GM19467 (cell line): ENCODE measurements around the gene ZFHX3.

ENCODE experiments used
- ATAC-seq: cut with Tn5 transposase; IDR thresholded peaks from one replicate; pipeline ENCODE4 v1.9.1; 2021; ENCODE audit warnings: mild to moderate bottlenecking, moderate library complexity; ENCODE audit not compliant: unreplicated experiment

The ZFHX3 gene

DNA sequence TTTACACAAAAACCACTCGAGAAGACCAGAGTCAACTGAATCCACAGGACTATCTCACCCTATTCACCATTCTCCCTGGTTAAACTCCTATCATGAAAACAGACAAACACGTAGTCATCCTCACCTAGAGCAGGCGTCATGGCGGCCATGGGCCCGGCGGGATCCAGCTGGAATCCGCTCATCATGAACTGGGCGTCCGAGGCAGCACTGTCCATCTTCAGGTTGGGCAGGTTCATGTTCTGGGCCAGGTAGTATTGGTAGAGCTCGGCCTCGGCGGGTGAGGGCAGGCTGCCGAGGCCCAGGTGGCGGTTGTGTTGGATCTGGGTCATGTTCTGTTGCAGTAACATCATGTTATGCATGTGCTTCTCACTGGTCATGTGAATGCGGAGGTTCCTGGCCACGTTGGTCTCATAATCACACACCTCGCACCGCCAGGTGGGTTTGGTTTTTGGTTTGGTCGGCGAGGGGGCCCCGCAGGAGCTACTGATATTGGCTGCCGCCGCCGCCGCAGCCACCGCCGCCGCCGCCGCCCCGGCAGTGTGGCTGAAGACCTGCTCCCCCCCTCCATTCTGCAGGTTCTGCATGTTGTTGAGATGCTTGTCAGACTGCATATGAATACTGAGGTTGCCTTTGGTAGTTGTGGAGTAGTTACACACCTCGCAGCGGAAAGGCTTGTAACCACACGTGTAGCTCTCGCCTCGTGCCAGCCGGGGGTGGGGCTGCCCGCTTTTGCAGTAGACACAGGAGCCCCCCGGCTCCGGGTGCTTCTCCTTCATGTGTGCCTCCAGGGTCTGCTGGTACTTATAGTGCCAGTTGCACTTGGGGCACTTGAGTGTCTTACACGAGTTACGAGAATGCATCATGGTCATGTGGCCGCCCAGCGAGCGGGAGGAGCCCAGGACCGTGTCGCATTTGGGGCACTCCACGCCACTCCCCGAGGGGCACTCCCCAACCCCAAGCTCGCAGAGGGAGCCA is 90.3 kb downstream of the ZFHX3 start:
- ATAC-seq = no peak

DNA sequence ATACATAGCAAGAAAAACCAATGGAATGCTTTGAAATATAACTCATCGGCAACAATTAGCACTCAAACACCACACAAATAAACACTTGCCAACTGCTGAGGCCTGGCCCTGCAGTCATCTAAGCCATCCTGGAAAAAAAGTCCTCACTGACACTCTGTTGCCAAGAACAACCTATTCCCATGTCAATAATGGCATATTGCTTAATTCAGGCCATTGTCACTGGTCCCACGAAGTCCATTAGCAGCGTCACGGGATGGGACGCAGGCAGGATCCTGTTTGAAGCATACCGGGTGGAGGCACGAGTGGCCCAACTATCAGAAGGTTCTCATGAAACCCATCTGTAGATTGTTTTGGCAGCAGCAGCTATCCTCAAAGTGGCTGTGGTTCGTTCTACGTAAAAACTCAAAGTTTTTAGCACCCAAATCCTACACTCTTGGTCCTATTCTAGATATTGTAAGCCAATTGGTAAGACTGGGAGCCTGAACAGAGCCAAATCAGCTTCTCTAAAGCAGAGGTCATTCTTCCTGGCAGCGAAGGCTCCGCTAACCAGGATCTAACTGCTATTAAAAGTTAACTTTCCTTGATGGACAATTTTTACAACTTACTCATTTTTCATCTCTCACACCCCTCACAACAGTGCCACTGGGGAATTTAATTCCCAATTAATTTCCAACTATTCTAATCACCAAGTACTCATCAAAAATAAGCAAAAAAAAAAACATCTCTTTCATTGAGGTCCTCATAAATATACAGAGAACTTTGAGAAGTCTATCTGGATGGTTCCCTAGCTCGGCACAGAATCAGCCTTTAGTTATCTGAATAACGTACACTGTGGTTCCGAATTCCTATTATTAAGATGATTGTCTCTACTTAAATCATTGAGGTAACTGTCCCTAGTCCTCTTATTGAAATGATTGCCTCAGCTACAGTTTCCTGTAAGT is 91.5 kb downstream of the ZFHX3 start:
- no peak for ATAC-seq

DNA sequence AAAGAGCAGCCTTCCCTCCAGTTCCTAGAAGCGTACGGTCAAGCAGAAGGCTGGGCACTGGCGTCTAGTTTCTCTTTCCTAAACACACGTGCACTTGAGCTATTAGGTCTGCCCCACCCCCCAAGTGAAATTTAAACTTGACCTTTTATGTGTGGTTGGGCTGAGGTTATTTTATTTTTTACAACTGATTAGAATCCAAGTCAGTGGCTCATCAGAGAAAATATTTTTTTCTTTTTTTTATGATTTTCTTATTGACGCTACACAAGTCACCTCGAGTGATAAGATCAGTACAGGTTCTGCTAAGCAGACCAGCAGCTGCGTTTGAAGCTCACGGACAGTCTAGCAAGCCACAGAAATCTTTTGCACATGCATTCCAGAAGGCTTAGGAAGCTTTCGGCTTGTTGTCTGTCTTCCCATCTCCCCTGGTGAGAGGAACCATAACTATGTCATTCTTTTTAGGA is 95.1 kb downstream of the ZFHX3 start:
- no peak for ATAC-seq

DNA sequence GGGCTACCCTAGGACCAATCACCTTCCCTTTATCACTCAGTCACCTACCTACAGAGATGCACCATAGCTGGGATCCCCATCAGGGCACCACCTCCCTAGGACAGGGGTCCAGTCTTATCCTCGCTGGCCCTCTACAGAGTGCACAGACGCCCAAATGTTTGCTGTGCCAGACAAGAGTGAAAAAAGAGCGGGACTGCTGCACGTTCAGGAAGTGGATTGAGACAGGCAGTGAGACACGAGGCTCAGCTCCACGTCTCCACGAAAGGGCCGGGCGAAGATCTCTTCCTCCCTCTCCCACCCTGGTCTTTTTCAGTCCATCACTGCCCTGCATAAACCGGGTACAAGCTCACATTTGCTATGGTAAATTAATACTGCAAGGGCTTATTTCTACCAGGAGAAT is 95.5 kb downstream of the ZFHX3 start:
- ATAC-seq = no peak

DNA sequence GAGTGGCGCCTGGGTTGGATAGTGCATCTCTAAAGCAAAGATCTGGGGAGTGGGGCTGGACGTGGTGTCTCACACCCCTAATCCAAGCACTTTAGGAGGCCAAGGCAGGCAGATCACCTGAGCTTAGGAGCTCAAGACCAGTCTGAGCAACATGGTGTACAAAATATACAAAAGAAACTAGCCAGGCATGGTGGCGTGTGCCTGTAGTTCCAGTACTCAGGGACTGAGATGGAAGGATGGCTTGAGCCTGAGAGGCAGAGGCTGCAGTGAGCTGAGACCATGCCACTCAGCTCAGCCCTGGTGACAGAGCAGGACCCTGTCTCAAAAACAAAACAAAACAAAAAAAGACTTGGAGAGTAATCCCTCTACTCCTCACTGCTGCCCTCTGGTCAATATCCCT is 96.0 kb downstream of the ZFHX3 start:
- no peak for ATAC-seq

DNA sequence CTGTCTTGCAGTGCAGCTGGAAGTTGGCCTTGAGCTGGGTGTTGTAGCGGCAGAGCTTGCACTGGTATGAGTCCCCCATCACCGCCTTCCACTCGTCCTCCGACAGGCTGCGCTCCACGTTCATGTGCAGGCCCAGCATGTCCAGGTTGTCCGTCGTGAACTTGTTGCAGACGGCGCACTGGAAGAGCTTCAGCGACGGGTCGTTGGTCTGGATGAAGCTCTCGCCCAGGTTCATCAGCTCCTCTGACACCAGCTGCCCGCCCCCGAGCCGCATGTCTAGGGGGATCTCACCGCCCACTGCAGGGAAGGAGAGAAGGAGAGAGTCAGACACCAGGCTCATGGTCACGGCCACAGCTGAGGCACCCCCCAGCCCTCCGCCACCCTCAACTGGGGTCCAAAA is 97.3 kb downstream of the ZFHX3 start:
- no peak for ATAC-seq

DNA sequence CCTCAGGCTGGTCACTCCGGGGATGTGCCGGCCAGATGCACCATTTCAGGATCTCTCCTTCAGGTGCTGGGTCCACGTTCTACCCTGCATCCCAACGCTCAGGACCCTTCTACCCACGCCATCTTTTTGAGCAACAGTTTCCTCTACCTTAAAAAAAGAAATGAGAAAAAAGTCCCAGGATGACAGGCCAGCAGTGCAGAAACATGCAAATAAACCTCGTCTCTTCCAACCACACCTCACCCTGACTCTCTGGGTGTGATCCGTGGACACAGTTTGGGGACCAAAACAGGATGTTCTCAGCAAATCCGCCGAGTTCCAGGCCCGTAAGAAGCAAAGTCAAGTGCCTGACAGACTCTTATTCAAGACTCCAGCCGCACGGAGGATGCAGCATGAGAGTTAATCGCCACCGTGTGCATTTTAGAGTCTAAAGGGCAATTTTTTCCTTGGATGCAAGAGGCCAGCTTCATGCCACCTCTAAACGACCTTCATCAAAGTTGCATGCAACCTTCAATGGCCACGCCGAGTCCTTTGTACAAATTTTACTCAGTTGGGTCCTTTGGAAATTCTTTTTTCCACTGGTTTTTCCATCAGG is 99.6 kb downstream of the ZFHX3 start:
- ATAC-seq = no peak

DNA sequence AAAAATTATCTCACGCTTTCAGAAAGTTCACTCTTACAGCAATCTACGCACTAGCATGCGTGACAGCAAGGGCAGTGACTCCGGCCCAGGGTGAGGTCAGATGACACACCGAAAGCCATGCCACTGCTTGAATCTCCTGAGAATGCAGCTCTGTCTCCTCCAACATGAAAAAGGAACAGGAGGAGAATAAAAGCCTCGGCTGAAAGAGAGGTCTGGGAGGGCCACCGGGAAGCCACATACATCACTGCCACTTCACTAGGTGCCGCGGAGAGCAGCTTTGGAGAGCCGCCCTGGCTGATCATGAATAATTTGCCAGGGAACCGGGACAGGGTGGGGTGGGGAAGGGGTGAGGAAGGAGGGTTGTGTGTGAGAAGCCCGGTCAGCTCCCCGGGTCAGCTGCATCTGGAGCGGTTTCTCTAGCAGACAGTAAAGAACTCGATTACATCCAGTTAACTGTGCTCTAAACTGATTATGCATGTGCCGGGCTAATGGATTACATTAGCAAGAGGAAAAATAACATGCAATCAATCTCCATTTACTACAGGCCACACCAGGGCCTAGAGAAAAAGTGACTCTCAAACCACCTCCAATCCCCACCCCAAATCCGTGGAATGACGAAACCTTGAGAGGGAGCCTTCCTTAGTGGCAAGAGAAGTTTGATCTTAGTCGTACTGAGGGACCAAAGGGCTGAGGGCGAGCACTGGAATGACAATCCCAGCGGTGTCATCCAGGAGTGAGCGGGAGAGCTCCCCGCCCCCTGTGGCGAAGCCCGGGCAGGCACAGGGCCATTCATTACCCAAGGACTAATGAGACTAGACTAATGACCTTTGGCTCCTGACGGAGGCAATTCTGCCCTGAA is 100.3 kb downstream of the ZFHX3 start:
- ATAC-seq = no peak

DNA sequence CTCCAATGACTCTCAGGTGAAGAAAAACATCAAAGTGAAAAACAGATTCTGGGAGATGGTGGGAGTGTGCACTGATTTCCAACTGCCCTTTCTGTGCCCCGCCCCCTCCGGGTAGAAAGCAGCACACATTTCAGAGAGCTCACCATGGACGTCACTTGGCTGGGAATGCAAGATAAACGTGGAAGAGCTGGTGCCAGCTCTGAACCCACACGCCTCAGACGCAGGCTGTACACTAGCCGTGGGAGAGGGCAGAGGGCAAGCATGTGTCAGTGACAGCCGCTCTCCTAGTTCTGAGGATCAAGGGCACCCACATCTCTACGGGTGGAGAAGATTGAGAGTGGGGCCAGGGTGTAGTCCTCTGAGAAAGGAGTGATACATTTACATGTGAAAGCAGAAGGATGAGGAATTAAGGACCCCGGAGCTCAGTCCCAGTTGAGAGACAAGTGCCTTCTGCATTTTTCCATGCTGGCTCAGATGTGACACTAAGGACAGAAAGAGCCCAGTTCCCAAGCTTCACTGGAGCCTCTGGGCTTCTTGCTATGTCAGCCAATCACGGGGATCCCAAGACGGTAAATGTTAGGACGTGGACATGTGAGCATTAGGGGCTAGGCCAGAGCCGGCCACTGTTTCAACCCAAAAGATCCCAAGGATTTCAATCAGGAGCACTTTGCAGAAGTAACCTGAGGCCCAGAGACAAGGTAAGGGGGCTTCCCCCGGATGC is 101.3 kb downstream of the ZFHX3 start:
- ATAC-seq = no peak

DNA sequence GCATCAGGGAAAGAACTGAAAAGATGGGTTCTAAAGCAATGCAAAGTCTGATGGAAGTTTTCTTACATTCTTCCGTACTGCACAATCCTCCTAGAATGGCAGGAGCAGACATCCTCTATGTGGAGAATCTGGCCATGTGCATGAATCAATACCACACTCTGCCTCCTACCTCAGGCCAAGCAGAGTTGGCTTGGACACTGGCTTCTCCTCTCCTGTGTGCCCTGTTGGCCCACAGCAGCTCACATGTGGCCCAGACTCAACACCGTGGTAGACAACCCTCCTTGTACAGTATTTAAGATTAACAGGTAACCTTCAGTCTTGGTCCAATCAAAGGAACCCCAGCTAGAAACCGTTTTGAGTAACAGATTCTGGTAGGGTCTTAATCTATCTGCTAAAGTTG is 101.9 kb downstream of the ZFHX3 start:
- no peak for ATAC-seq

DNA sequence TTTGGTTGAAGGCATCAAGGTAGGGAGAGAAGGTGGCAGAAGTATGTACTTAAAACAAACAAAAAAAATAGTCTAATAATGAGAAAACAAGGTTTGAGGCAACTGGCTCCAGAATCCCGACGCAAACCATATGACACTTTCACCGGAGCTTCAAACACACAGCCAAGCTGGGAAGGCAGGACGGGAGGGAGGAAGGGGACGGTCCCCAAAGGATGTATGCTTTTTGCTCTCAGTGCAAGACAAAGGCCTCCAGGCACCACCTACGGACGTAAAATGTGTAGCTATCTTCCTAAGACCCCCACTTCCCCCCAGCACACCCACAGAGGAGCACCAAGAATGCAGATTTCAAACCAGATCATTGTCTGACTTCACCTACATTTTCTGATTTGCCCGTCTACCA is 102.3 kb downstream of the ZFHX3 start:
- no peak for ATAC-seq

DNA sequence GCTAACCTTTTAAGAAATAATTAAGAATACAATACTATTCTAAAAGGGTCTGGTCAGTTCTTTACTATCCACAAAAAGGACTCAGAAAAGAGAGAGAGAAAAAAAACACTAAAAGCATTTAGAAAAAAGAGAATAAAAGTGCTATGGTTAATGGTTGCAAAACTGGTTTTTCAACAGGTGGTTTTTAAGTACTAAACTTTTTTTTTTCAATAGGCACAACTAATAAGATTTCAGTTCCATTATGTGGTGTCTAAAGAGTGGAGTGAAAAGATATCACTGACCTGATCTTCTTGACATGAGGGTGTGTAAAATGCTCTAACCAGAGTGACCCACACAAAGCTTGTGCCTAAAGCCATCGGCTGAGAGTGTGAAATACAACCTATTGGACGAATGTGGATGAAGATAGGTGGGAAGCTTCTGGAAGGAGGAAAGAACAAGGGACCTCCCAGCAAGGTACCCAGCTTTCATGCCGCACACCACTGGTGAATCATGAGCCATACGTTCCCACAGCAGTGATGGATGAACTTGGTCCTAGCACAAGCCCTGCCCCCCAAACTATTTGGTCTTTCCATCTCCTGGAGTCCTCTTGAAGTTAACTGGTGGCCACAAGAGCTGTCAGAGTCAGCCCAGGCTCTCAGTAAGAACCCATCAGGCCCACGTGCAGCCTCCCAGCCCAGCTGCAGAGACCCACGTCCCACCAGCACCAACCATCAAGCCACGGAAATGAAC is 103.0 kb downstream of the ZFHX3 start:
- no peak for ATAC-seq

DNA sequence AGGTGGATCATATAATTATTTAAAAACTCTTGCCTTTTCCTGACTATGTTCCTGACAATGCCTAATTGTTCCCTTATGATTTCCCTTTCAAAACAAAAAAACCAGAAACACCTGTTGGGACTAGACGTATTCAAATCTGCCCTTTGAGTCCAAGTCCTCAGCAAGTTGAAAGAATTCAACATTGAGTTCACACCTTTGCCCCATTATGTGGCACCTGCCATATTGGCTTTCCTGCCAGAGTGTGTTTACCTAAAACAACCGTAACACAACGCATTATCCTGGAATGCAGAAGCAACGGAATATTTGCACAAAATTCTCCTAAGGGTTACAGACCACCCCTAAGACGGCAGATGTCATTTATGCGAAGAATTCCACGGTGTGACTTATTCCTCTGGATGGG is 105.9 kb downstream of the ZFHX3 start:
- no peak for ATAC-seq

DNA sequence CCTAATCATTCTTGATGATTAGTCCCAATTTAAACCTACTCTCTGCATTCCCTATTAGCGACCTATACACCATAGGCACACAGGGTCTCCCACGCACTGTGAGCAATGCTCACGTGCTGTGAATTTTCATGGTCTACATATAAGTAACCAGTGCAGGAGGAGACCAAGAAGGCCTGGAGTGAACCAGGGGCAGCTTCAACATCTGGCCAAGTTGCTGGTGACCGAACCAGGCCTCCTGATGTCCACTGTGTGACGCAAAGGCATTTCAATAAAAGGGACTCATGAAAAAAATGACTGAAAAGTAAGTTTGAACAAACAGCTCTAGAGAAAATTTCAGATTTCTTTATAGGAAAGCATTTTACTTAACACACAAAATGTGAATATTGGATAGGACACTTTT is 107.0 kb downstream of the ZFHX3 start:
- no peak for ATAC-seq

DNA sequence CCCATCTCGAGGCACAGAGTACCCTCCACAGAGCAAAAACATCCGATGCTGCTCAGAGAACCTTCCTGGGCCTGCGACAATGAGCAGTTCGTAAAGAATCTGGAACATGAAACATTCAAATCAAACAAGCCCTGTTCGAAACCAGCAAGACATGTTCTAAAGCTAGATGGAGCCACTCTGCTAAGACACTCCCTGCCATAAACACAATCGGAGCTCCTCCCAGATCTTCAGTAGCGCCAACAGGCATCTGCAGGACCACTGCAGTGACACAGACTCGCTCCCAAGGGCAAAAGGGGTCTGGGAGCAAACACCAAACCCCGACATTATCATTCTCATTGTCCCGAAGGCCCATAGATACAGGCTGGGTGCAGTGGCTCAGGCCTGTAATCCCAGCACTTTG is 108.7 kb downstream of the ZFHX3 start:
- ATAC-seq = no peak

DNA sequence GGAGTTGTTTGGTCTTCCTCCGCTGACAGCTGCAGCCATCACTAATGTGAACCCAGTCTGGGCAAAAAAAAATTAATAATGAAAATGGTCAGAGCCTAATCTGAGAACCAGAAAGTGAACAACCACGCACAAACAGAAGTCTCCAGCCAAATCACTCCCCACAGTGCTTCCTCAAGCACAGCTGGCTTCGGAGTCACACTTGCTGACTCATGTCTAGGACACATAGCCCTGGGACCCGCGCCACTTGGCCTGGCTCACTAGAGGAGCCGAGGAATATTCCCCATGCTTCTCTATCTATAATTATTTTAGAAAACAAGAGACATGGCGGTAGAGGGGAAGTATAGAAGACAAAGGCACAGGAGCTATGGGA is 109.1 kb downstream of the ZFHX3 start:
- no peak for ATAC-seq

DNA sequence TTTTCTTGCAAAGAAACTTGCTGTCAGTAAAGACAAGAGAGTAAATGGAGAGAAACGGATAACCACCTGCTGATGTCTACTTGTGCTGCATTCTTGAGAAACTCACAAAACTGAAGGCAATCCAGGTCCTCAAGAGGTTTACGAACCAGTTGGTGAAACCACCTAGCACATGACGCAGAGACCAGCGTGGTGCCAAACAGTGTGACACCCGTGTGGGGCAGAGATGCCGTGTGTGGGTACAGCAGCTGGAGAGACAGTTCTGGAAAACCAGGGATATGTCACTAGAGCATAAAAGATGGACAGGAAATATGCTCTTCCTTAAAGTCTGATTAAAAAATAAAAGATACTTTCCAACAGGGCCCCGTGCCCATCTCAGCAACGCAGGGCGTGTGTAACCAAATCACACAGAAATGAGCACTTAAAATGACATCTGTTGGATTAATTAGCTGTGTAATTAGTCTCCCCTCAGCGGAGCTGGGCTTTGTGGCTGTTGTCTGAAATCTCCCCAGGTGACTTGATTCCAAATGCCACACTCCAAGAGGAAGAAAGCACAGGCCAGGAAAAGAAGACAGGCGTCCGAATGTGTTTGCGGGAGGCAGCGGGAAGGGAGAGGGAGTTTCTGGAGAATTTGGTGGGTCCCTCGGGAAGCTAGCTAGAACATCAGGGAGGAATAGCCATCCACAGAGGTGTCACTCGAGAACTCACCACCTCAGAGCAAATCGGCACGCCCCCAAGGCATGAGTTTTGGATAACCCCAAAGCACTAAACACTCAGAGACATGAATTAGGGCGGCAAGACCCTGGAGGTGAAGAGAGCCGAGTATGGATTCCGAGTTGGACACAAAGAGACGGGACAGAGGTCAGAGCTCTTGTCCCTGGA is 109.8 kb downstream of the ZFHX3 start:
- ATAC-seq = no peak

DNA sequence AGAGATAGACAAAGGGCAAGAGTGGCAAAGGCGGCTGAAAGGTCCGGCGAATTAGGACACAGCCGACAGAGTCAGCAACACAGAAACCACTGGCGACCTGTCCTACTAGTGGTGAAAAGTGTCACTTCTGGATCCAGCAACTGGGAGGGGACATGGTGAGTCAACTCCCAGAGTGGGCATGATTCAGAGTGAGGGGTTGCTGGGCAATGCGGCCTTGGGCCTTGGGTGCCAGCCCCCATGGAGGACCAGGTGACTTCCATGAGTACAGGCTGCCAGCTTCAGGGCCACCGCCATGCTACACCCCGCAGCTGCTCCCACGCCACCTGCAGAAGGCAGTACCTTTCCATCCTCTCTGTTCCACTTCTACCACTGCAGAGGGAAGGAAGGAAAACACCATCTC is 110.6 kb downstream of the ZFHX3 start:
- no peak for ATAC-seq
